ENCODE data around the gene RPLP2. TPM values are rescaled to one million over a fixed set of nuclear protein-coding genes. Genes with fewer than 3 reads are reported as not detected.

The RPLP2 gene
- total and polyA plus RNA-seq, 9 donors = 1,485 to 2,136 (median 1,808) TPM

DNA sequence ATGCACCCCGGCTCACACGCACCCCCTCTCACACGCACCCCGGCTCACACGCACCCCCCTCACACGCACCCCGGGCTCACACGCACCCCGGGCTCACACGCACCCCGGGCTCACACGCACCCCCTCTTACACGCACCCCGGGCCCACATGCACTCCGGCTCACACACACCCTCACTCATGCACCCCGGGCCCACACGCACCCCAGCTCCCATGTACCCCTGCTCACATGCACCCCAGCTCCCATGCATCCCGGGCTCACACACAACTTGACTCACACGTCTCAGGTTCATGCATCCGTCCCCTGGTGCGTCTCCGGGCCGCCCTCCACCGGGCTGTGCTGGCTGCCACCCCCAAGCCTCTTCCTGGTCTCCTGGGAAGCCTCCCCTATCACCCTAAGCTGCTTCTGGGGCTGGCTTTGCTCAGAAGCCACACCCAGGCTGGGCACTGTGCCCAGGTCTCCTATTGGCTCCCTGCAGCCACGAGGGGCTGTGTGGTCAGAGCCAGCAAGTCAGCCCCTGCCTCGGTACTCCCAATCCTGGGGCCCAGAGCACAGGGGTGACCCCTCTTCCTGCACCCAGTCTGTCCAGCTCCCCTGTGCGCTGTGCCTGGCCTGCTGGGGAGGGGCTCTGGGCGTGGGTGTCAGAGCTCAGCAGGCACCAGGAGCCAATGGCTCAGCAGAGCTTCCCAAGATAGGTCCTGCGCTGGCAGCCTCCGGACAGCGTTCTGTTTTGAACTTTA, 49.8 kb downstream of the RPLP2 start:
- Histone ChIP-seq H3K36me3 (ENCODE audit: control insufficient read depth, insufficient read depth, low read length) (peaks cover 6% of the 10 kb centered on the region), H3K9me3 (replicated peaks; ENCODE audit: control insufficient read depth, low read depth, low read length) (no peaks in the 10 kb centered on the region), H3K27ac (ENCODE audit: low read length) (no peak overlapping the region), H3K27me3 (ENCODE audit: control insufficient read depth, insufficient read depth, low read length) (no peaks in the 10 kb centered on the region), H3K4me1 (ENCODE audit: control insufficient read depth, insufficient read depth, low read length) (peaks cover 60% of the 10 kb centered on the region), H3K4me3 (ENCODE audit: low read length) (no peak overlapping the region)
- peak; percentile 88 for DNase-seq
- WGBS (ENCODE audit: insufficient coverage) = 37% methylated on average over 20 of the region's 31 CpGs

DNA sequence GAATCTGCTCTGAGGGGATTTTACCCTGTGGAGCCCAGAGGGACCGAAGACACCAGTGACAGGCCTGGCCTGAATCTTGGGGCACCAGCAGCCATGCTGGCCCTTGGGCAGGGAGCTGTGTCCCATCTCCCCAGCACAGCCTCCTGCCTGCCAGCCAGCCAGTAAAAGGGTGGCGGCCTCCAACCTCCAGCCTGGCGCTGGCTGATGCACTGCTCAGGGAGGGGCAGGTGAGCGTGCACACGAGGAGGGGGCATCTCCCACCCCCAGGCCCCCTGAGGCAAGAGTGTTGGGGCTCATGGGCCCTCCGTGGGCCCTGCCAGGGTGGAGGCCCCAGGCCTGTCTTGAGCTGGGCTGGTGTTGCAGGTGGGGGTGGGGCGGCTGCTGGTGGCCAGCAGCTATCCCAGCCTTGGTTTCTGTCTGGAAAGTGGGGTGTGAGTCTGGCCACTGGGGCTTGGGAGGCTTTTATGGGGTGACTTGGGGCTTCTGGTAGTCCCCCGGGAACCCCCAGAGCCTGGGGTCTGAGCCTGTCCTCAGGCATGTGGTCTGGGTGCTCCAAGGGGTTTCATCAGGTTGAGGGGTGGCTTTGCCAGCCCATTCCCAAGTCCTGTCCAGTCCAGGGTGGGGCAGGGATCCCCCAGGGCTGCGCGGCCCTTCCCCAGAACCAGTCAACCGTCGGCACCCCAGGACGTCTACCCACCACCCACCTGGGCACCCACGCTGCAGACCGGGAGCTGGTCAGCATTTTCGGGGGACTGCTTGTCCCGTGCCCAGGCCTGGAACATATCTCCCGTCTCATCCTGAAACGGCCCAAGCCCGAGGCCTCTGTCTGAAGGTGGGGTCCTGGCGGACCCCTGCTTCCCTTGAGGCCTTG, 50.7 kb downstream of the RPLP2 start:
- WGBS (ENCODE audit: insufficient coverage) = 82% methylated on average over 16 of the region's 21 CpGs
- Histone ChIP-seq H3K36me3 (ENCODE audit: control insufficient read depth, insufficient read depth, low read length) (peaks cover 10% of the 10 kb centered on the region), H3K4me3 (ENCODE audit: low read length) (no peak overlapping the region), H3K9me3 (replicated peaks; ENCODE audit: control insufficient read depth, low read depth, low read length) (no peaks in the 10 kb centered on the region), H3K27me3 (ENCODE audit: control insufficient read depth, insufficient read depth, low read length) (no peaks in the 10 kb centered on the region), H3K27ac (ENCODE audit: low read length) (no peak overlapping the region), H3K4me1 (ENCODE audit: control insufficient read depth, insufficient read depth, low read length) (peaks cover 51% of the 10 kb centered on the region)
- DNase-seq = no peak

GRCh38 chr11:861105-861479, 51.3 kb downstream of the RPLP2 start:
- no peak for DNase-seq
- no peaks in the 10 kb centered on the region for H3K27me3 ChIP-seq (ENCODE audit: control insufficient read depth, insufficient read depth, low read length)
- no peak overlapping the region for H3K4me3 ChIP-seq (ENCODE audit: low read length)
- H3K9me3 ChIP-seq (replicated peaks; ENCODE audit: control insufficient read depth, low read depth, low read length) = no peaks in the 10 kb centered on the region
- H3K36me3 ChIP-seq (ENCODE audit: control insufficient read depth, insufficient read depth, low read length) = peaks cover 17% of the 10 kb centered on the region
- WGBS (ENCODE audit: insufficient coverage) = 91% methylated on average over 11 of the region's 14 CpGs
- peaks cover 45% of the 10 kb centered on the region for H3K4me1 ChIP-seq (ENCODE audit: control insufficient read depth, insufficient read depth, low read length)
- H3K27ac ChIP-seq (ENCODE audit: low read length) = no peak overlapping the region

DNA sequence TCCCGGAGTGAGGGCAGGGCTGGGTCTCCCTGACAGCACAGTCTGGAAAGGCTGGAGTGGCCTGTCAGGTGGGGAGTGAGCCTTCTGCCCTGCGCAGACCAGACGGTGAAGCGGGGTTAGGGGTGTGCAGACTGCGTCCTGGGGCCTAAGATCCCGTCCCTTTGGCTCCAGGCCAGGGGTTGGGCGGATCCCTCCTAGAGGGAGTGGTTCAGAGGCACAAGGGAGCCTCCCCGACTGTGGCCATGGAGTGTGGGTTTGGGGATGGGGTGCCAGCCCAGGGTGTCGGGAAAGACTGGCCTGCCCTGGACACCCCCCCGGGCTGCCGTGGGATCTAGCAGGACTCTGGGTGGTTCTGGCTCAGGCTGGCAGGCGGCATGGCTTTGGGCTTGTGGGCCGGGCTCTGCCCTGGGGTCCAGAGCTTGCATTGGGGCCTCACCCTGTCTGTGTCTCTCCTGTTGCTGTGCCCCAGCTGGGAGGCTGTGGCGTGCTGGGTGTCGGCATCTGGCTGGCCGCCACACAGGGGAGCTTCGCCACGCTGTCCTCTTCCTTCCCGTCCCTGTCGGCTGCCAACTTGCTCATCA, 52.4 kb downstream of the RPLP2 start:
- Histone ChIP-seq H3K27me3 (ENCODE audit: control insufficient read depth, insufficient read depth, low read length) (no peaks in the 10 kb centered on the region), H3K4me3 (ENCODE audit: low read length) (no peak overlapping the region), H3K36me3 (ENCODE audit: control insufficient read depth, insufficient read depth, low read length) (peaks cover 26% of the 10 kb centered on the region), H3K9me3 (replicated peaks; ENCODE audit: control insufficient read depth, low read depth, low read length) (no peaks in the 10 kb centered on the region), H3K27ac (ENCODE audit: low read length) (no peak overlapping the region), H3K4me1 (ENCODE audit: control insufficient read depth, insufficient read depth, low read length) (peaks cover 34% of the 10 kb centered on the region)
- no peak for DNase-seq
- WGBS (ENCODE audit: insufficient coverage) = 29% methylated on average over 20 of the region's 20 CpGs

Other genes with a start within 250 kb of the RPLP2 start
- 0.22 TPM for gene LMNTD2, start 249.2 kb upstream of the RPLP2 start, total RNA-seq
- gene LMNTD2, start 249.2 kb upstream of the RPLP2 start, polyA plus RNA-seq (ENCODE audit: insufficient read depth in 1 of 8, insufficient read length in 8 of 8, low replicate concordance in 1 of 8) = 1 to 10 TPM in 2 of 8 donors, under 1 TPM in 6; 0.25 to 1.5 (median 0.62) TPM
- 2.3 TPM for gene RASSF7, start 249.0 kb upstream of the RPLP2 start, total RNA-seq
- 1 to 10 TPM; 2.3 to 4.4 (median 2.6) TPM for gene RASSF7, start 249.0 kb upstream of the RPLP2 start, polyA plus RNA-seq (ENCODE audit: insufficient read depth in 1 of 8, insufficient read length in 8 of 8, low replicate concordance in 1 of 8)
- gene PHRF1, start 233.5 kb upstream of the RPLP2 start, total RNA-seq = 13.1 TPM
- gene PHRF1, start 233.5 kb upstream of the RPLP2 start, polyA plus RNA-seq (ENCODE audit: insufficient read depth in 1 of 8, insufficient read length in 8 of 8, low replicate concordance in 1 of 8) = 10 to 100 TPM; 16.0 to 23.1 (median 20.2) TPM
- 11.3 TPM for gene IRF7, start 194.0 kb upstream of the RPLP2 start, total RNA-seq
- gene IRF7, start 194.0 kb upstream of the RPLP2 start, polyA plus RNA-seq (ENCODE audit: insufficient read depth in 1 of 8, insufficient read length in 8 of 8, low replicate concordance in 1 of 8) = 10 to 100 TPM in 3 of 8 donors, 1 to 10 TPM in 5; 7.8 to 14.7 (median 9.6) TPM
- gene CDHR5, start 185.0 kb upstream of the RPLP2 start, total RNA-seq = 0.75 TPM
- gene CDHR5, start 185.0 kb upstream of the RPLP2 start, polyA plus RNA-seq (ENCODE audit: insufficient read depth in 1 of 8, insufficient read length in 8 of 8, low replicate concordance in 1 of 8) = 10 to 100 TPM in 1 of 8 donors, 1 to 10 TPM in 6, under 1 TPM in 1; 0.65 to 33.7 (median 1.4) TPM
- 55.2 TPM for gene SCT, start 182.8 kb upstream of the RPLP2 start, total RNA-seq
- gene SCT, start 182.8 kb upstream of the RPLP2 start, polyA plus RNA-seq (ENCODE audit: insufficient read depth in 1 of 8, insufficient read length in 8 of 8, low replicate concordance in 1 of 8) = 100 to 1,000 TPM in 2 of 8 donors, 10 to 100 TPM in 6; 37.0 to 126 (median 66.4) TPM
- 0.22 TPM for gene DRD4, start 172.7 kb upstream of the RPLP2 start, total RNA-seq
- gene DRD4, start 172.7 kb upstream of the RPLP2 start, polyA plus RNA-seq (ENCODE audit: insufficient read depth in 1 of 8, insufficient read length in 8 of 8, low replicate concordance in 1 of 8) = 1 to 10 TPM in 2 of 8 donors, under 1 TPM in 6; 0.18 to 2.0 (median 0.83) TPM
- 22.7 TPM for gene DEAF1, start 114.7 kb upstream of the RPLP2 start, total RNA-seq
- 10 to 100 TPM; 29.3 to 38.9 (median 31.7) TPM for gene DEAF1, start 114.7 kb upstream of the RPLP2 start, polyA plus RNA-seq (ENCODE audit: insufficient read depth in 1 of 8, insufficient read length in 8 of 8, low replicate concordance in 1 of 8)
- 11.8 TPM for gene TMEM80, start 114.2 kb upstream of the RPLP2 start, total RNA-seq
- 10 to 100 TPM; 10.1 to 26.0 (median 20.1) TPM for gene TMEM80, start 114.2 kb upstream of the RPLP2 start, polyA plus RNA-seq (ENCODE audit: insufficient read depth in 1 of 8, insufficient read length in 8 of 8, low replicate concordance in 1 of 8)
- 1.6 TPM for gene EPS8L2, start 103.7 kb upstream of the RPLP2 start, total RNA-seq
- gene EPS8L2, start 103.7 kb upstream of the RPLP2 start, polyA plus RNA-seq (ENCODE audit: insufficient read depth in 1 of 8, insufficient read length in 8 of 8, low replicate concordance in 1 of 8) = 10 to 100 TPM in 1 of 8 donors, 1 to 10 TPM in 7; 1.5 to 14.1 (median 2.2) TPM
- gene TALDO1, start 62.5 kb upstream of the RPLP2 start, total RNA-seq = 62.7 TPM
- 10 to 100 TPM; 60.2 to 79.9 (median 71.3) TPM for gene TALDO1, start 62.5 kb upstream of the RPLP2 start, polyA plus RNA-seq (ENCODE audit: insufficient read depth in 1 of 8, insufficient read length in 8 of 8, low replicate concordance in 1 of 8)
- gene GATD1, start 32.5 kb upstream of the RPLP2 start, total RNA-seq = 18.1 TPM
- gene GATD1, start 32.5 kb upstream of the RPLP2 start, polyA plus RNA-seq (ENCODE audit: insufficient read depth in 1 of 8, insufficient read length in 8 of 8, low replicate concordance in 1 of 8) = 10 to 100 TPM; 38.9 to 53.2 (median 44.8) TPM
- gene CEND1, start 19.9 kb upstream of the RPLP2 start, total RNA-seq = 0.04 TPM
- gene CEND1, start 19.9 kb upstream of the RPLP2 start, polyA plus RNA-seq (ENCODE audit: insufficient read depth in 1 of 8, insufficient read length in 8 of 8, low replicate concordance in 1 of 8) = 1 to 10 TPM in 1 of 8 donors, under 1 TPM in 7; 0.36 to 1.5 (median 0.56) TPM
- 5.4 TPM for gene SLC25A22, start 11.7 kb upstream of the RPLP2 start, total RNA-seq
- gene SLC25A22, start 11.7 kb upstream of the RPLP2 start, polyA plus RNA-seq (ENCODE audit: insufficient read depth in 1 of 8, insufficient read length in 8 of 8, low replicate concordance in 1 of 8) = 10 to 100 TPM; 10.4 to 15.8 (median 14.2) TPM
- 3.9 TPM for gene PIDD1, start 4.7 kb upstream of the RPLP2 start, total RNA-seq
- gene PIDD1, start 4.7 kb upstream of the RPLP2 start, polyA plus RNA-seq (ENCODE audit: insufficient read depth in 1 of 8, insufficient read length in 8 of 8, low replicate concordance in 1 of 8) = 10 to 100 TPM in 4 of 8 donors, 1 to 10 TPM in 4; 5.5 to 13.7 (median 10.0) TPM
- gene PNPLA2, start 8.9 kb downstream of the RPLP2 start, total RNA-seq = 9.0 TPM
- 10 to 100 TPM; 19.4 to 46.1 (median 28.4) TPM for gene PNPLA2, start 8.9 kb downstream of the RPLP2 start, polyA plus RNA-seq (ENCODE audit: insufficient read depth in 1 of 8, insufficient read length in 8 of 8, low replicate concordance in 1 of 8)
- gene CRACR2B, start 18.0 kb downstream of the RPLP2 start, total RNA-seq = 6.9 TPM
- 10 to 100 TPM in 7 of 8 donors, 1 to 10 TPM in 1; 7.7 to 22.0 (median 13.3) TPM for gene CRACR2B, start 18.0 kb downstream of the RPLP2 start, polyA plus RNA-seq (ENCODE audit: insufficient read depth in 1 of 8, insufficient read length in 8 of 8, low replicate concordance in 1 of 8)
- gene CD151, start 23.0 kb downstream of the RPLP2 start, total RNA-seq = 147 TPM
- 100 to 1,000 TPM; 133 to 178 (median 151) TPM for gene CD151, start 23.0 kb downstream of the RPLP2 start, polyA plus RNA-seq (ENCODE audit: insufficient read depth in 1 of 8, insufficient read length in 8 of 8, low replicate concordance in 1 of 8)
- gene POLR2L, start 32.6 kb downstream of the RPLP2 start, total RNA-seq = 97.7 TPM
- 100 to 1,000 TPM; 114 to 147 (median 125) TPM for gene POLR2L, start 32.6 kb downstream of the RPLP2 start, polyA plus RNA-seq (ENCODE audit: insufficient read depth in 1 of 8, insufficient read length in 8 of 8, low replicate concordance in 1 of 8)
- 60.3 TPM for gene TSPAN4, start 32.9 kb downstream of the RPLP2 start, total RNA-seq
- gene TSPAN4, start 32.9 kb downstream of the RPLP2 start, polyA plus RNA-seq (ENCODE audit: insufficient read depth in 1 of 8, insufficient read length in 8 of 8, low replicate concordance in 1 of 8) = 10 to 100 TPM; 48.0 to 75.9 (median 65.1) TPM
- 30.5 TPM for gene CHID1, start 100.8 kb downstream of the RPLP2 start, total RNA-seq
- gene CHID1, start 100.8 kb downstream of the RPLP2 start, polyA plus RNA-seq (ENCODE audit: insufficient read depth in 1 of 8, insufficient read length in 8 of 8, low replicate concordance in 1 of 8) = 10 to 100 TPM; 60.4 to 77.4 (median 68.5) TPM
- gene AP2A2, start 115.9 kb downstream of the RPLP2 start, total RNA-seq = 18.5 TPM
- gene AP2A2, start 115.9 kb downstream of the RPLP2 start, polyA plus RNA-seq (ENCODE audit: insufficient read depth in 1 of 8, insufficient read length in 8 of 8, low replicate concordance in 1 of 8) = 10 to 100 TPM; 38.3 to 61.4 (median 48.0) TPM
- not detected for gene MUC6, start 226.8 kb downstream of the RPLP2 start, total RNA-seq
- under 1 TPM; 0.09 to 0.61 (median 0.28) TPM for gene MUC6, start 226.8 kb downstream of the RPLP2 start, polyA plus RNA-seq (ENCODE audit: insufficient read depth in 1 of 8, insufficient read length in 8 of 8, low replicate concordance in 1 of 8)

Measured in muscle of leg (tissue), 11 donors.